HG03575 (cell line): ENCODE results near the gene FOXJ1.

Experiments
- ATAC-seq: cut with Tn5 transposase; IDR thresholded peaks from one replicate; pipeline ENCODE4 v1.9.1; 2021; ENCODE audit not compliant: unreplicated experiment, insufficient number of reproducible peaks, low FRiP score; ENCODE audit errors: extremely low read depth

FOXJ1 gene

DNA sequence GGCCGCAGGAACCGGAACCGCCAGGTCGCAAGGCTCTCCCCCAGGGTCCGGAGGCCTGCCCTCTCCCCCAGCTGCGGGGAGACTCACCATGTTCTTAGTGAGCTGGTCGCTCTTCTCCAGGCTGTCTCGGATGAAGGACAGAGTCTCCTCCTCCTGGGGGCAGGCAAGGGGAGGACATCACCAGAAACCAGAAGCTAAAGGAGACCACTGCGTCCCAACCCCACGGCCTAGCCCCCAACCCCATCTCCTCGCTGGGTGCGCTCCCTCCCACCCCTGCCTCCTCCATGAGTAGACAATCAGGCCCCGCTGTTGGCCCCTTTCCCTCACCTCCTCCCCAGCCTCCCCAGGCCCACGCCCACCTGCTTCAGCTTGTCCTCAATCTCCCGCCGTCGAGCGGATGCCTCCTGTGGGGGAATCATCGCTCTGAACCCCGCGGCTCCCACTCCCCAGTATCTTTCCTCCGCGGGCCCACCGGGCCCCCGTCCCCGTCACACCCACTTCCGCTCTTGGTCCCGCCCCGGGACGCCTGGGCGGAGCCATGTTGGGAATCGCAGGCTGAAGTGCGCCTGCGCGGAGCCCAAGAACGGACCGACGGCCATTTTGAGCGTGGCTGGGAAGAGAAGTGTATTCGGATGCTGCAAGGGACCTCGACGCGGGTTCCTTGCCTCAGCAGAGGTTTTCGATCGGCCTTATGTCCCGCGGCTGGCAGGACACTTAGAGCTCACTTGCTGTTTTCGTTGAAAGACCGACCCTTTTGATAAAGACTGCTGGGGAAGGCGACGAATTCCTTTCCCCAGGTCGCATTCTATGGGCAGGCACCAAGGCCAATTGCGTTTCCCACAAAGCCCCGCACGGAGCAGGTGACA lies 37.5 kb downstream of the FOXJ1 start, which contains the start of gene EXOC7:
Gene EXOC7 (minus strand): TSS at position 514 of the 866 bp plus-strand sequence. CDS start 95 bp downstream, at position 419.
- ATAC-seq: no peak

DNA sequence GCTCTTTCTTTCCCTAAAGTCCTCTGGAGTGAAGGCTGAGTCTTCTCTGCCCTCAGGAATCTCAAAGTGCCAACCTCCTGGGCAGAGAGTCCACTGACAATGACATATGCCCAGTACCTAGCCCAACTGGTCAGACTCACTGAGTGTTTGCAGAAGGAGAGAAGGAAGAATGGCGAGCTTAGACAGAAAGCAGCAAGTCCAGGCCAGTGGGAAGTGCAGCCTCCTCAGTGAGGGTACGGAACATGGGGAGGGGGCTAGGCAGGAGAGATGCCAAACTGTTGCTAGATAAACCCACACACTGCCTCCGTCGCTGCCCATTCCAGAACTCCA lies 38.1 kb downstream of the FOXJ1 start:
- ATAC-seq: no peak

DNA sequence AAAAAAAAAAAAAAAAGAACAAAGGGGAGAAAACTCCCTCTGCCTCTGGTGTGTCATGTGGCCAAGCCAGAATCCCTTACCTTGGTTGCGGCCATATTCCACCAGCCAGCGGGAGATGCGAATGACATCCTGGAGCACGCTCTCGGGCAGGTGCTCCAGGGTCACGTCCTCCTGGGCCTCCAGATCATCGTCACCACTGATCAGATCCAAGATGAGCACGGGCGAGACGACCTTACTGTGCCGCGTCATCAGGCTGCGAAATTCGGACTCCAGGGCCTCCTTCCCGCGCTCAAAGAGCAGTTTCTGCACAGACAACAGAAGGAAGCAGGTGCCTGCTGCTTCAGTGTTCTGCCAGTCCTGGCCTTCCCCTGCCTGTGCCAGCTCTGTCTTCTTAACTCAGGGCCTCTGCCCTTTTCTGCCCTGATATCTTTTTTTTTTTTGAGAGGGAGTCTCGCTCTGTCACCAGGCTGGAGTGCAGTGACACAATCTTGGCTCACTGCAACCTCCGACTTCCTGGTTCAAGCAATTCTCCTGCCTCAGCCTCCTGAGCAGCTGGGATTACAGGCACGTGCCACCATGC lies 43.2 kb downstream of the FOXJ1 start:
- no peak for ATAC-seq

DNA sequence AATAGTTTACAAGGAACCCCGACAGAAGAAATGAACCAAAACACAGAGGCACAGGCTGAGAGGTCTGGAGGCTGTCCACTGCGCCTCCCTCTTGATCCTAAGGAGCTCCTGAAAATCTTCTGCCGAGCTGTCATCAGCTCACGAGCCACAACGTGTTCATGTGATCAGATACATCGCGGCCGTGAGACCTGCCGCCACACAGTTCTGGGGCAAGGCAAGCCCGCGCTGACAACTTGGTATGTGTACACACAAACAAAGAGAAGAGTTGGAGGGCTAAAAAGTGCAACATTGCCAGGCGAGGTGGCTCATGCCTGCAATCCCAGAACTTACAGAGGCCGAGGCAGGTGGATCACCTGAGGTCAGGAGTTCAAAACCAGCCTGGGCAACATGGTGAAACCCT lies 45.1 kb downstream of the FOXJ1 start:
- no peak for ATAC-seq

DNA sequence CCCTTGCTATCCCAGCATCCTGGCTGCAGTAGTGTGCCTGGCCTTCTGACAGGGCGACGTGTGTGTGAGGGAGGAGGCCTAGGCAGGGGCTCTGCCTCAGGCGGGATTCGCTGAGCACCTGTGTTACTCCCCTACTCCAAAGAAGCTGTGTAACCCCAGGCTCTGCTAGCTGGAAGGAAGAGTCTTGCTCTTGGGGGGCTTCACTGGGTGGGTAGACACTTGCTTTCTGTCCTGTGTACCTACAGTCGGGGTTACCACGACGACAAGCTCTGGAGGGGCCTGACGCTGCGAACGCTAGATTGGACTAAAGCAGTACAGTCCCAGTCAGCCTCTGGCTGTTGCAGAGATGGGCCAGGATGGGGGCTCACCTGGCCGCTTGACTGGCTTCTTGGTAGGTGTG lies 47.0 kb downstream of the FOXJ1 start:
- no peak for ATAC-seq

DNA sequence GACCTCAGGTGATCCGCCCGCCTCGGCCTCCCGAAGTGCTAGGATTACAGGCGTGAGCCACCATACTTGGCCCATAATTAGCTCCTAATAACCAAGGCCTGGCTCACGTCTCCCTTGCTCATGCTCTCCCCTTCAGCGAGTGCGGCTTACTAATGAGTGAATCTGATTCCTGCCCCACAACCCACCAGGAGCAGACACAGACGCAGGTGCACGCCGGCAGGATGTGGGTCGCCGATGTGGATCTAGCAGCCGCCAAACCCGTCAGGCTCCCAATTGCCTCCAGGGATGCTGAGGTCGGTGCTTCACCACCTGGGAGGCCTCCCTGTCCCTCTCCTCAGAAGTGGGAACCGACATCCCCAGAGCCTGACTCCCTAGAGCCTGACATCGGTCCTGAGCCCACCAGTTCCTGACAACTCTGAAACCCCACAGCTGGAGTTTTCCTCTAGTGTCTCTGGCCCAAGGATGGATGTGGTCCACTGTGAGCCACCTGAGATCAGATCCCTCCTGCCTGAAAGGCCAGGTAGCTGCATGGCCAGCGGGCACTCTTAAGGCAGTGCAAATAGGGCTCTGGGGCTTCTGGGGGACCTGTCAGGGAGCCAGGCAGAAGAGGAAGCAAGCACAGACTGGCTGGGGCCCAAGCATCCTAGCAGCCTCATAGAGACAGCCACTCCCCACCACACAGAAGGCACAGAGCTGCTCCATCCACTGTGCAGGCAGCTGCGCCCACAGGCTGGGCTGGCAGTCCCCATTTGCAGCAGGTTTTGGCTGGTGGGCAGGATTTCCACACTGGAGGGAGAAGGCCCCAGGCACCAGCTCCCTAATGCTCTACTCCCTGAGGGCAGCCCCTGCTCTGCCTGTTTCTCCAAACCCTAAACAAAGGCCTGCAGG lies 48.3 kb downstream of the FOXJ1 start:
- ATAC-seq: no peak

DNA sequence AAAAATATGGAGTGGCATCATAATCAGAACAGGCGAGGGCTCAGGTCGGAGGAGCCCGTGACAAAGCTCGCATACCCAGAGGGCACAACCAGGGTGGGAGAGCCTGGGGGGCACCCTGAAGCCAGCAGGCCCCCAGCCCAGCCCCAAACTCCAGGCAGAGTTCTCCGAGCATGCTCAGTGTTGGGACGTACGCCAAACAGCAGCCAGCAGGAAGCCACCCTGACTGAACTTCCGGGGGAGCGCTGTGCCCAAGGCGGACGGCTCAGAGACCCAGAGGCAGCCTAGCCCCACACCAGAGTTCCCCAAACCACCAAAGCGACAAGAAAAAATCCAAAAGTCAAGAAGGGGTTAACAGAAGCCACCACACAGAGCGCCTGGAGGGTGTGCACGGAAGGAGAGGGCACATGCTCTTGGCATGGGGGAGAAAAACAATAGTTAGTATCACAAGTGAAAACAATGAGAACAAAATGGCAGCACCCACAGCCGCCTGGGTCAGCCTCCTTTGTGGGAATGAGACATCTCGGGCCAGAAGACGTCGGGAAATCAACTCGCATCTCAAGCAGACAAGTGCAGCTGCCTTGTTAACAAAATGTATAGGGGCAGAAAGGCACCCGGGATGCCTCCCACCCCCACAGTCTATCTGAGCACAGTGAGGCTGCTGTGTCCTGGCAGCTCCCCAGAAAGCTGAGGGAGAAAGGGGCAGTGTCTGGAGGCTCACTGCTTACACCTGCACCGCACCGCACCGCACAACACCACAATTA lies 49.3 kb downstream of the FOXJ1 start:
- no peak for ATAC-seq

DNA sequence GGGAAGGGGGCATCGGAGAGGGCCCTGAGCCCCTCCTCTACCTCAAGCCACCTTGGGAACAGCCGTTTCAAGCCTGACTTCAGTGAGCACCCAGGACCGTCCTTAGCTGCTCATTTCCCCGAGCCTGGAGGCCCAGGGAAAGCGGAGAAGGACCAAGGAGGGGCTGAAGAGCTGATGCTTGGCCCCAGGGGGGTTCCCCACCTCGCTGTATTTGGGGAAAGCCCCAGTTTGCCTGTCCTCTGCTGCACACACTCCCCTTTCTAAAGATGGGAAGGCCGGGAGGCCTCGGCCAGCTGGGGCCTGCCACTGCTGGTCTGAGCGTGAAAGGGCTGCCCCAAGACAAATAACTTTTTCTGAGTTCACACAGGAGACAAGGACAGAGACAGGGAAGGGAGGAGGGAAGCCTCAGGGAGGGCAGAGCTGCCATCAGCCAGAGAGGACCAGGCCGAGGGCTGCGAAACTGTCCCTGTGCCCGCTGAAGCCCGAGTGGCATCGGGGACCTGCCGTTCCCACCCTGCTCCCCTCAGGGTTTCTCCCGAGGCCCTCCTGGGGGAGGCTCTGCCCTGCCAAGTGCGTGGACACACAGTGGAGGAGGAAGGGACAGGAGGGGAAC lies 50.4 kb downstream of the FOXJ1 start:
- ATAC-seq: no peak

DNA sequence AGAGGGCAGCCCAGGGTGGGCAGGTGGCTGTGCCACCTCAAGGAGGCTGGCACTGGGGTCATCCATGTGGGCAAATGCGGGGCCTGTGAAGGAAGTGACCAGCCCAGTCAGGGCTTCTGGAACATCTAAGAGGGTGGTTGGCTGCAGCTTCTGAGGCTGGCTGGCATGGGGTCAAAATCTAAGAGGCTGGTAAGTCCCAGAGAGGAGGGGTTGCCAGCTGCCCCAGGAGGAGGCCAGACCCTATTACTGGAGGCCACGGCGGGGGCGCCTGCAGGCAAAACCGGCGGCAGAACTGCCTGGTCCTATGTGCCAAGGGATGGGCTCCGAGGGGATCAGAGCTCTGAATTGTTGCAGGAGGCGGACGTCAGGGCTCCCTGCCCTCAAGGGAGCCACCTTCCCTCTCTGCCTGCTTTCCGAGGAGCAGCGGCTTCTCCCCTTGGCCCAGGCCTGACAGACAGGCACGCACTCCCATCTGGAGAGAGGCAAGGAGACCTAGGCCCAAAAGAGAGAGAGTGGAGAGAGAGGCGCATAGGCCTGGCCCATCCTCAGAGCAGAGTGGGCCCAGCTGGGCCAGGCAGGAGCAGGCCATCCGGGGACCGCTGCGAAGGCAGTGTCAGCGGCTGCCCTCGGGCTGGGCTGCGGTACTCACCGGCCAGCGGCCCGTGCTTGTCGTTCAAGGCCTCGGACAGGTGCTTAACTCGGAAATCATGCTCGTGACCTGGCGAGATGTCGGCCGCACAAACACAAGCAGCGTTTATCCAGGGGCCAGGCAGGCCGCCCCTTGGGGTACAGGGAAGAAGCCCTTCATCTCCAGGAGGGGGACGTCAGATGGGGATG lies 51.1 kb downstream of the FOXJ1 start:
- ATAC-seq: no peak

DNA sequence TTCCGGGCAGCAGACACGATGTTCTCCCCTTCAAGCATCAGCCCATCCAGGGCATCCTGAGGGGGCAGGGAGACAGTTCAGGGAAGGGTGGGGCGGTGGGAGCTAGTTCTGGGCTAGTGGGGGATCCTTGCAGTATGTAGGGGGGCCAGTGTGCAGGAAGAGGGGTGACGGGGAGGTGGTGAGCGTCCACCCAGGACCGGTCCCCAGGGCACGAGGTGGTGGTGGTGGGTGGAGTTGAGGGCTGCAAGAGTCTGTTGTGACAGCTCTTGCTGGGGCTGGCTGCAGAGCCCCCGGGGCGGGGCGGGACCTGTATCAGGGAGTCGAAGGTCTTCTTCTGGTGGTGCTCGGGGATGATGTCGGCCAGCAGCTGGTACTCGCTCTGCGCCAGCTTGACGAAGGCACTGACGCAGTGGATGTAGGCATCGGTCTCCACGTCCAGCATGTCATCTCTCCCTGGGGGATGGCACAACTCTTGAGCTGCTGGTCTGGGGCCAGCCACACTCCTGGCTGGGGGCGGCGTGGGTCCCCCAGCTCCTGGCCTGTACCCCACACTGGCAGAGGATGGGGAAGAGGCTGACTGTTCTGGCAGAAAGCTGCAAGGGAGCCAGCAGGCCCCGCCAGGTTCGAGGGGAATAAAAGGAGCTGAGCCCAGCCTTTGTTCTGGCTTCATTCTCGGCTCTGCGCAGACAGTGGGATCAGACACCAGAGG lies 52.0 kb downstream of the FOXJ1 start:
- no peak for ATAC-seq

DNA sequence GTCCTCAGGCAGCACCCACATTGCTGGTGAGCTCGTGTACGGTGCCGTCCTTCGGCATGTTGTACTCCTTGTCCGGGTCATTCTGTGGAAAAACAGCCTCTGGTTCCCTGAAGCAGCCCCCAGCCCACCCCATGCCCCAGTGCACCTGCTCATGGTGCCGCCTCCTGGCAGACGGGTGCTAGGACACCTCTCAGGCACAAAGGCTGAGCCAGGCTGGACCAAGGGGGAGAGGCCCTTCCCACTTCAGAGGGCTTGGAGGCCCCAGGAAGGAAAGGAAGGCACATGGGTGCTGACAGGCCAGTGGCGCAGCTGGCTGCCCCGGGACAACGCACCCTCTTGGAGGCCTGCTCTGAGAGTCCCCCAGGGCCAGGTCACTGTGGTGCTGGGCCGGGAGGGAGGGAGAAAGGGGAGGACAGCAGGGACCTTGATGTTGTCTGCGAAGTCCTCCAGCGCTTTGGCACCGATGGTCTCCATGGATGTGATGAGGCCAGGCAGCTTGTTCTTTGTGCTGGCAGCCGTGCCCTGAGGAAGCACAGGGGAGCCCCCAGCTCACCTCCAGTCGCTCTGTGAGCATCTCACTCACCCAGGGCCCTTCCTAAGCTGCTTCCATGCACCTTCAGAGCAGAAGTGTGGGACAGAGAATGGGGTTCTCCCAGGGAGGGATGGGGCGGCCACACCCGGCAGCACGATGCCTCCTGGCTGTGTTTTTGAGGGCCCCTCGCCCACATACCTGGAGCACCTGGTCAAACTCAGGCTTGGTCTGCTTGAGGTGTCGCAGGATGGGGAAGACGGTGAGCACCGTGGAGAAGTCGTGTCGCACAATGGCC lies 52.8 kb downstream of the FOXJ1 start:
- ATAC-seq: no peak

DNA sequence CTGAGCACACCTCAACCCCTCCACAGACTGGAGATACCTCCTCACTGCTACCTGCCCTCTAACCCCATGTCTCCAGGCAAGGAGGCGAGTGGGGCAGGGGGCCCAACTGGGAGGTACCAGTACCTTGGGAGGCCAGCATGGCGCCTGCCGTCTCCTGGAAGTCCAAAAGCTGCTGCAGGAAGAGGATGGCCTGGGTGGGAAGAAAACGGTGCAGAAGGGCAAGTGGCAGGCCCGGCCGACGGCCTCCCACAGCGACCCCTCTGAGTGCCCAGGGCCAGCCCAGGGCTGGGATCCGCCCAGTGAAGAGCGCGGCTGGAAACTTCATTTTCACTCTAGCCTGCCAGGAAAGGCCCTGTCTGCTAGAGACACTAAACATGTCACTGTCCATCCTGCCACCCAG lies 53.5 kb downstream of the FOXJ1 start:
- ATAC-seq: no peak

DNA sequence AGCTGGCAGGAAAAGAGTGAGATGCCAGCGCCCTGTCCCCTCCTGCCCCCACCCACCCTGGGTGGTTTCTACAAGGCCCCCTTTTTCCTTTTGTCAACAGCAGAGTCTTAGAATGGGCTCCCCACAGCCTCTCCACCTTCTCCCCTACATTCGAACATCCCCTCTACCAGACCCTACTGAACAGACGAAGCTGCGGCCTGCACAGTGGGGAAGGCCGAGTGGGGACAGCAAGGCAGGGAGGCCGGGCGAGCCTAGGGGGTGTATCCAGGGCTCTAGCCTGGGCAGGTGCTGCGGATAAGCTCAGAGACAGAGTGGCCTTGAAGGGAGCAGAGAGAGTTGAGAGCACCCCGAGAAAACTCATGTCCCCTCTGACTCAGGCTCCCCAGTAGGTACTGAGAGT lies 54.7 kb downstream of the FOXJ1 start:
- no peak for ATAC-seq
